Measurements from ENCODE around the gene RPP14.

Gene RPP14

GRCh38 chr3:58299839-58300516 is 6.1 kb upstream of the RPP14 start:
- Mint-ChIP-seq H3K4me1 (peaks cover under 1% of the 10 kb centered on the region), H3K27ac (no peak overlapping the region), H3K9me3 (peaks cover 5% of the 10 kb centered on the region), H3K36me3 (no peaks in the 10 kb centered on the region), H3K27me3 (peaks cover 51% of the 10 kb centered on the region), H3K4me3 (no peak overlapping the region)
- CTCF ChIA-PET: interaction anchor here (0.8 to 4.7 kb wide), 5 partner anchors 12 to 122 kb away, joined by 3 to 43 read pairs (median 4); no protein-coding TSS in a partner anchor
- DNase-seq: no peak

GRCh38 chr3:58307639-58308215 is 1.7 kb downstream of the RPP14 start:
- peak; percentile 54 for DNase-seq
- CTCF ChIA-PET: interaction anchor here (0.6 to 4.5 kb wide), 26 partner anchors 11 to 1506 kb away, joined by 3 to 54 read pairs (median 6); partner anchors contain the start of genes ABHD6, KCTD6 and PXK
- Mint-ChIP-seq H3K9me3 (no peaks in the 10 kb centered on the region), H3K4me3 (peak overlapping the region; percentile 94), H3K27ac (peak overlapping the region; percentile 99), H3K27me3 (peaks cover 7% of the 10 kb centered on the region), H3K36me3 (peaks cover 24% of the 10 kb centered on the region), H3K4me1 (peaks cover 36% of the 10 kb centered on the region)

- Mint-ChIP-seq H3K4me1 (peaks cover 36% of the 10 kb centered on the region), H3K9me3 (no peaks in the 10 kb centered on the region), H3K27ac (peak overlapping the region; percentile 38), H3K4me3 (peak overlapping the region; percentile 18), H3K27me3 (peaks cover 7% of the 10 kb centered on the region), H3K36me3 (peaks cover 30% of the 10 kb centered on the region)
- CTCF ChIA-PET: interaction anchor here (0.8 to 4.5 kb wide), 11 partner anchors 10 to 321 kb away, joined by 3 to 54 read pairs (median 8); partner anchors contain the start of gene KCTD6
- no peak for DNase-seq
Measured at GRCh38 chr3:58308728-58309127, 2.7 kb downstream of the RPP14 start.

GRCh38 chr3:58317811-58318210 is 11.8 kb downstream of the RPP14 start:
- CTCF ChIA-PET: interaction anchor here (1.2 to 6.9 kb wide), 4 partner anchors 10 to 88 kb away, joined by 3 to 54 read pairs (median 4); partner anchors contain the start of genes HTD2 and RPP14
- Mint-ChIP-seq H3K9me3 (no peaks in the 10 kb centered on the region), H3K4me1 (no peaks in the 10 kb centered on the region), H3K27ac (no peak overlapping the region), H3K36me3 (peaks cover 33% of the 10 kb centered on the region), H3K4me3 (no peak overlapping the region), H3K27me3 (no peaks in the 10 kb centered on the region)
- no peak for DNase-seq

- Mint-ChIP-seq H3K4me3 (no peak overlapping the region), H3K27me3 (no peaks in the 10 kb centered on the region), H3K36me3 (peaks cover 13% of the 10 kb centered on the region), H3K27ac (no peak overlapping the region), H3K4me1 (peaks cover 28% of the 10 kb centered on the region), H3K9me3 (no peaks in the 10 kb centered on the region)
- CTCF ChIA-PET: interaction anchor here (0.8 to 6.9 kb wide), 10 partner anchors 9 to 216 kb away, joined by 3 to 54 read pairs (median 4); partner anchors contain the start of genes HTD2 and RPP14
- DNase-seq: no peak
Measured at GRCh38 chr3:58321791-58322190, 15.7 kb downstream of the RPP14 start.

- Mint-ChIP-seq H3K27me3 (no peaks in the 10 kb centered on the region), H3K4me1 (peaks cover 28% of the 10 kb centered on the region), H3K36me3 (peaks cover 11% of the 10 kb centered on the region), H3K27ac (no peak overlapping the region), H3K9me3 (no peaks in the 10 kb centered on the region), H3K4me3 (no peak overlapping the region)
- CTCF ChIA-PET: interaction anchor here (0.9 to 4.0 kb wide), 5 partner anchors 9 to 208 kb away, joined by 3 to 30 read pairs (median 3); partner anchors contain the start of gene PXK
- no peak for DNase-seq
Measured at GRCh38 chr3:58322793-58323192, 16.7 kb downstream of the RPP14 start.

GRCh38 chr3:58323529-58324390 is 17.7 kb downstream of the RPP14 start:
- Mint-ChIP-seq H3K4me1 (peaks cover 28% of the 10 kb centered on the region), H3K4me3 (no peak overlapping the region), H3K9me3 (no peaks in the 10 kb centered on the region), H3K27ac (peak overlapping the region; percentile 62), H3K27me3 (no peaks in the 10 kb centered on the region), H3K36me3 (peaks cover 9% of the 10 kb centered on the region)
- DNase-seq: no peak
- CTCF ChIA-PET: interaction anchor here (1.6 to 4.1 kb wide), 6 partner anchors 8 to 207 kb away, joined by 3 to 20 read pairs (median 12); partner anchors contain the start of genes HTD2, PXK and RPP14

GRCh38 chr3:58324391-58325390 is 18.6 kb downstream of the RPP14 start:
- peak overlapping the region; percentile 62 for H3K27ac Mint-ChIP-seq
- CTCF ChIA-PET: interaction anchor here (0.8 to 4.1 kb wide), 5 partner anchors 9 to 351 kb away, joined by 3 to 20 read pairs (median 13); partner anchors contain the start of genes HTD2, PXK and RPP14
- no peak for DNase-seq
- no peak overlapping the region for H3K4me3 Mint-ChIP-seq
- no peaks in the 10 kb centered on the region for H3K9me3 Mint-ChIP-seq
- H3K4me1 Mint-ChIP-seq: peaks cover 28% of the 10 kb centered on the region
- no peaks in the 10 kb centered on the region for H3K27me3 Mint-ChIP-seq
- H3K36me3 Mint-ChIP-seq: peaks cover 3% of the 10 kb centered on the region

GRCh38 chr3:58325525-58325992 is 19.5 kb downstream of the RPP14 start:
- Mint-ChIP-seq H3K36me3 (no peaks in the 10 kb centered on the region), H3K4me3 (no peak overlapping the region), H3K4me1 (peaks cover 30% of the 10 kb centered on the region), H3K27me3 (no peaks in the 10 kb centered on the region), H3K27ac (peak overlapping the region; percentile 65), H3K9me3 (no peaks in the 10 kb centered on the region)
- CTCF ChIA-PET: interaction anchor here (0.7 to 4.1 kb wide), 5 partner anchors 9 to 90 kb away, joined by 3 to 20 read pairs (median 13); partner anchors contain the start of genes HTD2, PXK and RPP14
- DNase-seq: no peak

- Mint-ChIP-seq H3K27ac (no peak overlapping the region), H3K4me1 (peaks cover 34% of the 10 kb centered on the region), H3K4me3 (no peak overlapping the region), H3K36me3 (no peaks in the 10 kb centered on the region), H3K9me3 (no peaks in the 10 kb centered on the region), H3K27me3 (no peaks in the 10 kb centered on the region)
- DNase-seq: no peak
- CTCF ChIA-PET: interaction anchor here (2.7 to 4.1 kb wide), 3 partner anchors 20 to 90 kb away, joined by 10 to 20 read pairs (median 14); partner anchors contain the start of genes HTD2 and RPP14
Measured at GRCh38 chr3:58326267-58326900, 20.3 kb downstream of the RPP14 start.

GRCh38 chr3:58329150-58329921 is 23.3 kb downstream of the RPP14 start:
- Mint-ChIP-seq H3K36me3 (no peaks in the 10 kb centered on the region), H3K9me3 (no peaks in the 10 kb centered on the region), H3K4me1 (peaks cover 38% of the 10 kb centered on the region), H3K27ac (no peak overlapping the region), H3K27me3 (no peaks in the 10 kb centered on the region), H3K4me3 (no peak overlapping the region)
- CTCF ChIA-PET: interaction anchor here (1.7 kb wide), 1 partner anchor 9 kb away, joined by 4 read pairs; no protein-coding TSS in a partner anchor
- DNase-seq: no peak

Measured in activated naive CD4-positive, alpha-beta T cell treated with anti-CD3 and anti-CD28 coated beads, Interleukin-2, amount 10 ng/mL, durations not matched to agents 7 days and 5 days (primary cell).